ENCODE measurements around the gene SOX1.

Gene SOX1

GRCh38 chr13:112067116-112067741 is at the start of gene SOX1:
TSS of gene SOX1 (plus strand) at chr13:112067149. CDS start at chr13:112067659, 510 bp downstream.
- H4K20me1 ChIP-seq = peaks cover 88% of the 10 kb centered on the region
- no peak within 1 kb of the TSS for H3K4me2 ChIP-seq
- peak within 1 kb of the TSS; percentile 39 for H3K4me3 ChIP-seq
- H3K4me1 ChIP-seq = peaks cover 11% of the 10 kb centered on the region
- H3K27me3 ChIP-seq = peaks cover 100% of the 10 kb centered on the region
- H3K27ac ChIP-seq = no peak within 1 kb of the TSS
- H3K36me3 ChIP-seq = no peaks in the 10 kb centered on the region
- no peak for TF ChIP-seq Cebpa-rat (IDR thresholded peaks at IDR 0.05)
- H3K9me3 ChIP-seq = peaks cover 37% of the 10 kb centered on the region
- H3K9ac ChIP-seq = no peak within 1 kb of the TSS

- Histone ChIP-seq H3K27ac (no peak overlapping the region), H3K27me3 (no peaks in the 10 kb centered on the region), H3K4me3 (no peak overlapping the region), H3K36me3 (no peaks in the 10 kb centered on the region), H3K4me1 (peaks cover 22% of the 10 kb centered on the region), H3K9ac (no peak overlapping the region), H4K20me1 (no peaks in the 10 kb centered on the region), H3K9me3 (peaks cover 20% of the 10 kb centered on the region), H3K4me2 (no peak overlapping the region)
- TF ChIP-seq Cebpa-rat (IDR thresholded peaks at IDR 0.05) = no peak
Measured at GRCh38 chr13:112024577-112024976, 42.4 kb upstream of the SOX1 start.

- Histone ChIP-seq H3K27ac (no peak overlapping the region), H3K9me3 (peaks cover under 1% of the 10 kb centered on the region; the same call in 1 of the 2 replicates), H3K27me3 (no peaks in the 10 kb centered on the region), H3K4me1 (peaks cover 29% of the 10 kb centered on the region), H3K36me3 (no peaks in the 10 kb centered on the region), H3K9ac (no peak overlapping the region), H3K4me2 (peak overlapping the region; percentile 93), H3K4me3 (no peak overlapping the region), H4K20me1 (no peaks in the 10 kb centered on the region)
- no peak for TF ChIP-seq Cebpa-rat (IDR thresholded peaks at IDR 0.05)
Measured at GRCh38 chr13:112027250-112027649, 39.7 kb upstream of the SOX1 start.

- H3K9ac ChIP-seq = no peak overlapping the region
- no peaks in the 10 kb centered on the region for H3K27me3 ChIP-seq
- H3K36me3 ChIP-seq = no peaks in the 10 kb centered on the region
- no peak overlapping the region for H3K4me3 ChIP-seq
- no peaks in the 10 kb centered on the region for H3K9me3 ChIP-seq
- no peaks in the 10 kb centered on the region for H4K20me1 ChIP-seq
- no peak for TF ChIP-seq Cebpa-rat (IDR thresholded peaks at IDR 0.05)
- no peak overlapping the region for H3K27ac ChIP-seq
- H3K4me2 ChIP-seq = no peak overlapping the region
- H3K4me1 ChIP-seq = peaks cover 39% of the 10 kb centered on the region
Measured at GRCh38 chr13:112028481-112028880, 38.5 kb upstream of the SOX1 start.

GRCh38 chr13:112029143-112029542 is 37.8 kb upstream of the SOX1 start:
- Histone ChIP-seq H4K20me1 (no peaks in the 10 kb centered on the region), H3K36me3 (no peaks in the 10 kb centered on the region), H3K27ac (no peak overlapping the region), H3K4me3 (no peak overlapping the region), H3K9ac (no peak overlapping the region), H3K4me1 (peaks cover 46% of the 10 kb centered on the region), H3K4me2 (no peak overlapping the region), H3K9me3 (no peaks in the 10 kb centered on the region), H3K27me3 (no peaks in the 10 kb centered on the region)
- no peak for TF ChIP-seq Cebpa-rat (IDR thresholded peaks at IDR 0.05)

GRCh38 chr13:112032186-112032993 is 34.6 kb upstream of the SOX1 start:
- no peak overlapping the region for H3K4me3 ChIP-seq
- H4K20me1 ChIP-seq = no peaks in the 10 kb centered on the region
- H3K27me3 ChIP-seq = no peaks in the 10 kb centered on the region
- TF ChIP-seq Cebpa-rat (IDR thresholded peaks at IDR 0.05) = no peak
- peaks cover 44% of the 10 kb centered on the region for H3K4me1 ChIP-seq
- H3K9me3 ChIP-seq = no peaks in the 10 kb centered on the region
- no peak overlapping the region for H3K27ac ChIP-seq
- H3K9ac ChIP-seq = no peak overlapping the region
- no peaks in the 10 kb centered on the region for H3K36me3 ChIP-seq
- H3K4me2 ChIP-seq = peak overlapping the region; percentile 65

- Histone ChIP-seq H3K9ac (no peak overlapping the region), H3K27me3 (no peaks in the 10 kb centered on the region), H4K20me1 (no peaks in the 10 kb centered on the region), H3K9me3 (no peaks in the 10 kb centered on the region), H3K4me1 (peaks cover 40% of the 10 kb centered on the region), H3K27ac (no peak overlapping the region), H3K36me3 (no peaks in the 10 kb centered on the region), H3K4me3 (no peak overlapping the region), H3K4me2 (peak overlapping the region; percentile 70; the same call in 1 of the 2 replicates)
- TF ChIP-seq Cebpa-rat (IDR thresholded peaks at IDR 0.05) = no peak
Measured at GRCh38 chr13:112034231-112034630, 32.7 kb upstream of the SOX1 start.

- Histone ChIP-seq H3K4me2 (peak overlapping the region; percentile 70), H3K27me3 (no peaks in the 10 kb centered on the region), H3K36me3 (no peaks in the 10 kb centered on the region), H3K4me3 (no peak overlapping the region), H3K9ac (no peak overlapping the region), H3K4me1 (peaks cover 40% of the 10 kb centered on the region), H4K20me1 (no peaks in the 10 kb centered on the region), H3K27ac (no peak overlapping the region), H3K9me3 (no peaks in the 10 kb centered on the region)
- TF ChIP-seq Cebpa-rat (IDR thresholded peaks at IDR 0.05) = no peak
Measured at GRCh38 chr13:112034846-112035245, 32.1 kb upstream of the SOX1 start.

- Histone ChIP-seq H3K27me3 (peaks cover 14% of the 10 kb centered on the region; the same call in 1 of the 2 replicates), H3K9ac (no peak overlapping the region), H4K20me1 (no peaks in the 10 kb centered on the region), H3K4me1 (0 out of 2 replicates have a peak, but pooled peaks cover 5% of the 10 kb centered on the region), H3K9me3 (peaks cover 33% of the 10 kb centered on the region), H3K4me2 (no peak overlapping the region), H3K36me3 (no peaks in the 10 kb centered on the region), H3K4me3 (no peak overlapping the region), H3K27ac (no peak overlapping the region)
- TF ChIP-seq Cebpa-rat (IDR thresholded peaks at IDR 0.05) = no peak
Measured at GRCh38 chr13:112042496-112042895, 24.5 kb upstream of the SOX1 start.

- no peak for TF ChIP-seq Cebpa-rat (IDR thresholded peaks at IDR 0.05)
- H3K4me1 ChIP-seq = no peaks in the 10 kb centered on the region
- no peak overlapping the region for H3K27ac ChIP-seq
- H4K20me1 ChIP-seq = peaks cover 43% of the 10 kb centered on the region
- no peak overlapping the region for H3K4me2 ChIP-seq
- no peak overlapping the region for H3K4me3 ChIP-seq
- peaks cover 70% of the 10 kb centered on the region for H3K27me3 ChIP-seq
- no peaks in the 10 kb centered on the region for H3K36me3 ChIP-seq
- no peak overlapping the region for H3K9ac ChIP-seq
- peaks cover 38% of the 10 kb centered on the region for H3K9me3 ChIP-seq
Measured at GRCh38 chr13:112052213-112052612, 14.7 kb upstream of the SOX1 start.
